HG03439 (cell line): ENCODE results near the gene CLCN6.

ENCODE experiments used
- ATAC-seq: cut with Tn5 transposase; IDR thresholded peaks from one replicate; pipeline ENCODE4 v1.9.1; 2021; ENCODE audit warnings: mild to moderate bottlenecking, moderate library complexity; ENCODE audit not compliant: unreplicated experiment

The CLCN6 gene

GRCh38 chr1:11874624-11875023 is 68.6 kb downstream of the CLCN6 start:
- no peak for ATAC-seq

- ATAC-seq, result no peak
Observed at GRCh38 chr1:11875094-11875493, 69.1 kb downstream of the CLCN6 start.

GRCh38 chr1:11877074-11877473 is 71.1 kb downstream of the CLCN6 start:
- ATAC-seq, result no peak

GRCh38 chr1:11878081-11878890 is 72.3 kb downstream of the CLCN6 start:
- no peak for ATAC-seq

GRCh38 chr1:11878891-11879190 is 72.8 kb downstream of the CLCN6 start:
- no peak for ATAC-seq

DNA sequence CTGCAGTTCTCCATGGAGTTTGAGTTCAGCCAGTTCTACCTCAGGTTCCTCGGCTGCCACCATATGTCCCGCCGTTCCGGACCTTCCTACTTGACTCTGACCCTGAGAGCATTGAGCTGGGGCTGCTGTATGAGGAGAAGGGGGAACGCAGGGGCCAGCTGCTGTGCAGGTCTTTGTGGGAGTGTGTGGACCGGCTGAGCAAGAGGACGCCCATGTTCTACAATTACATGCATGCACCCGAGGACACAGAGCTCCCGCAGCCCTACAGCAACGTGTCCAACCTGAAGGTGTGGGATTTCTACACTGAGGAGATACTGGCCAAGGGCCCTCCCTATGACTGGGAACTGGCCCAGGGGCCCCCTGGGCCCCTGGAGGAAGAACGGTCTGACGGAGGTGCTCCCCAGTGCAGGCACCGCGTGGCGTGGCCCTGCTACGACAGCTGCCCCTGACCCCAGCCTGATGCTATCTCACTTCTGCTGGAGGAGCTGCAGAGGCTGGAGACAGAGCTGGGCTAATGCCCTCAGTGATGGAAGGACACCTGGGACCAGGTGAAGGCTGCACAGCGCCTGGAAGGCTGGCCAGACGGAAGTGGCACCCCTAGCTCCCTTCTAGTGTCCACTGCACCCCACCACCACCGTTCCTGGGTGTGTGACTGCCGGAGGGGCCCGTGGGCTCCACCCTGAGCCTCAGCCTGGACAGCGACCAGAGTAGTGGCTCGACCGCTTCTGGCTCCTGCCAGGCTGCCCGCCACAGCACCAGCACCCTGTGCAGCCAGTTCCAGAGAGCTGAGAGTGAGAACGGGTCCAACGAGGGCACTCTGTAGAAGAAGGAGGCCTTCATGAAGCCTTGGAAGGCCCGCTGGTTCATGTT is 73.6 kb downstream of the CLCN6 start:
- ATAC-seq, result no peak

GRCh38 chr1:11880181-11880575 is 74.2 kb downstream of the CLCN6 start:
- no peak for ATAC-seq

DNA sequence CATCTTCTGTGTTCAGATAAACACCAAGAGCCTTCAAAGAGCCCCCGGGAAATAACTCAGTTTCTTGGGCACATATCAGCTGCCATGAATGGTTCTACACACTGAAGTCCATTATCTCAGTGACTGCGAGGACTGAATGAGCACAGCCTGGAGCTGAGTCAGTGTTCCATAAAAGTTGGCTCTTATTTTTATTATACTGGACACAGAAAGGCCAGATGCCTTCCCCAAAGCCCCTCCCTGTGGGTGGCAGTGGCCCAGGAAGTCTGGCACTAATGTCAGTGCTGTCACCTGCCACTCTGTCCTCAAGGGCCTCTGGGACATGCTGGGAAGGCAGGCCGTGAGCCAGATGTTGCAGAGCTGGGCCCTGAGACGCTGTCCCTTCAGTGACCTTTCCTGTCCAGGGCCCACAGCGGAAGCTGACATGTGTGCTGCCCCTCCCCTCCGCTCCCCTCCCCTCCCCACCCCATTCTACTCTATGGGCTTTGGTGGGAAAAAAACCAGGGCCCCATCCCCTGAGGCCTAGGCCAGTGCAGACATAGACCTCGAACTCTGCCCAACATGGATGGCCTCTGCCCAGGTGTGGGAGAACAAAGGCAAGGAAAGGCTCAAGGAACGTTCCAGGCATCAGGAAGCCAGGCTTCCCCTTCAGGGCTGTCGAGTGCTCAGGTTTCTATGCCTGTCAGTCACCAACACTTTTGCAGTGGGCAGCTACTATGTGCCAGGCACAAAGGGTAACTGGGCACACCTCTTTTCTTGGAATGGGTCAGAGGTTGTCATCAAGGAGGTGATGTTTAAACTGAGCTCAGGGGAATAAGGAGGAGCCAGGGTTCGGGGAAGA is 75.1 kb downstream of the CLCN6 start:
- no peak for ATAC-seq

DNA sequence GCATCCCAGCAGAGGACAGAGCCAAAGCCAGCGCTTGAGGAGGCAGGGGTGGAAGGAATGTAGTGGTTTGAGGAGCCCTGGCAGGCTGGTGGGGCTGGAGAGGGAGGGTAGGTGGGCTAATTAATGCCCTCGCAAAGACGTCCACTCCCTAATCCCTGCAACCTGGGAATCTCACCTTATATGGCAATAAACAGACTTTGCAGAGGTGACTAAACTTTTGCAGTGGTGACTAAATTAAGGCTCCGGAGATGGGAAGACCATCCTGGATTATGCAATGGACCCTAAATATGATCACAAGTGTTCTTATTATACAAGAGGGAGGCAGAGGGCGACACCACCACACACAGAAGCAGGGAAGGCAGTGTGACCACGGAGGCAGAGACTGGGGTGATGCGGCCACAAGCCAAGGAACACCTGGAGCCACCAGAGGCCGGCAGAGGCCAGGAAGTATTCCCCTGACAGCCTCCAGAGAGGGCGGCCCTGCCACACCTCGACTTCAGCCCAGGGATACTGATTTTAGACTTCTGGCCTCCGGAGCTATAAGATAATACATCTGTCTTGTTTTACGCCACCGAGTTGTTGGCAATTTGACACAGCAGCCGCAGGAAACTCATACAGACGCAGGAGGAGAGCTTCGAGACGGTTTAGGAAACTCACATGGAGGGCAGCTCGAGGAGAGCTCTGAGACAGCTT is 75.9 kb downstream of the CLCN6 start:
- ATAC-seq, result no peak

GRCh38 chr1:11882814-11883538 is 77.0 kb downstream of the CLCN6 start:
- ATAC-seq, result no peak

DNA sequence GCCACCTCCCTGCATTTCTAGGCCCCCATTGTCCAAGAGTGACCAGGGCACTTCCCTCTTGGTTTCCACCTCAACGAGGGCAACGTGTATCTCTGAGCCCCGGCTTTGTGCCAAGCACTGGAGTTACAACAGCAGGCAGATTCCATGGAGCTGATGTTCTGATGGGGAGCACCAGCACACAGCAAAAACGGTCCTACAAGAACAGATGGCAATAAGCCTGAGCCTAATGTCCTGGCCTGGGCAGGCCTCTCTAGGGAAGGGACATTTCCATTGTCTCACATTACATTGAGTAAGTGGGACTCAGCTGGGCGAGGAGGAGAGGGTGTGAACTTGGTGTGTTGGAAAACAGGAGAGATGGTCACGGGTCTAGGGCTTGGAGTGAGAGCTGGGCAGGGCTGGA is 79.9 kb downstream of the CLCN6 start:
- ATAC-seq, result no peak

DNA sequence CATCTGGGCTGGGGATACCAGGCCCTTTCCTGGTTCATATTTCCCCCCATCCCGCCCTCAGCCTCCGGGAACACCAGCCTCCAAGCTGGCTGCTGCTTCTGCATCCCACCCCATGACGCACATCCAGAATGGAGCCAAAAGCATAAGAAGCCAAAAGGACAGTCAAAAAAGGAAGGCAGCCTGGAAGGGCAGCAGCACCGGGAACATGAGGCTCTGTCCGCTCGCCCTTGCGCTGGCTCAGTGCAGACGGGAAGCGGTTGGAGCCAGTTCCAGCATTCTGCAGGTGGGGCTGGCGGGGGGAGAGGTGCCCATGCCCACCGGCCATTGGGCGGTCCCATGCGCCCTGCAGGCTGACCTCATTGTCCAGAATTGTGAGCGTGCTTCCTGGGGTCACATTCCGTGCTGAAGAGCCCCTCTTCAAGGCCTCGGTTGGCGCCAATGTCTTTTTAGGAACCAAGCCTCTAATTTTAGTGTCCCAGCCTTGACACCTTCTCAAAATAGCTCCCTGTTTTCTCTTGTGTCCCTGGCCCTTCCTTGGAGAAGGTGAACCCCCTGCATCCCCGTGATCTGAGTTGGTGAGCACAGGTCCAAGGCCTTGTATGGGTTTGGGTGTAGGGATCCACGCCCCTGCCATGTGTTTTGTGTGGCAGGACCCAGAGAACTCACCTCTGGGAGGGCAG is 81.1 kb downstream of the CLCN6 start:
- ATAC-seq, result no peak

GRCh38 chr1:11887666-11888007 is 81.6 kb downstream of the CLCN6 start:
- ATAC-seq, result no peak

DNA sequence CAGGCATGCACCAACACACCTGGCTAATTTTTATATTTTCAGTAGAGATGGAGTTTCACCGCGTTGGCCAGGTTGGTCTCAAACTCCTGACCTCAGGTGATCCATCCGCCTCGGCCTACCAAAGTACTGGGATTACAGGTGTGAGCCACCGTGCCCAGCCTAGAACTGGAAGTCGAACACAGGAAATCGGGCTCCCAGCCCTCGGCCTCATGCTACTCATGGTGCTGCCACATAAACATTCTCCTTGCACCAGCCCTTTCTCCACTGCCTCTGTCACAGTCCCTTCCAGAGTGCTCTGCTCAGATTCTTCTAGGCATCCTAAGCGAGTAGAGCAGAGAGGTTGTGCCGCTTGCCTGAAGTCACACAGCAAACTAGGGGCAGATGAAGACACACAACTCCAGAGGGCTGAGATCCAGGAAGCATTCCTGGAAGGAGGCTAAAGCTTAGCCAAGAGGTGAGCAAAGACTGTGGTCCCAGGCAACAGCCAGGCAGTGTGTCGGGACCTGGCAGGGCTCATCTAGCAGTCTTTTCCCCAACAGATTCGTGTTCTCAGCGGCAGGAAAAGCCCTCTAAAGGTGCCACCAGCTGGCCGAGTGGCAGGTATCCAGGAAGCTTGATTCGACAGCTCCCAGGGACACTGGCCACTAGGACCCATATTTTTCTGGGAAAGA is 82.3 kb downstream of the CLCN6 start:
- ATAC-seq, result no peak

DNA sequence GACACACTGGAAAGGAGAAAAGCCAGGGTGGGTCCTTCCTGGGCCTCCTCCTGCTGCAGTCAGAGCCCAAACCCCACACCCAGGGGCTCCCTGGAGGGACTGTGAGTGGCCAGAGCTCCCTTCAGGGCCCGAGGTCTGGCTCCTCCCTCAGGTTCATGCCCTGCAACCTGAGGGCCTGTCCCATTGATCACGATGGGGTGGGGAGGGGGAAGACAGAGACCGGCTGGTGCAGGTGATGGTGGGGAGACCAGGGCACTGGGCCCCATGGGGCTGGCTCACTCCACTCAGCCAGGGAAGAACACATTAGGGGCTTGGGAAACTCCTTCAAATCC is 82.9 kb downstream of the CLCN6 start:
- no peak for ATAC-seq

DNA sequence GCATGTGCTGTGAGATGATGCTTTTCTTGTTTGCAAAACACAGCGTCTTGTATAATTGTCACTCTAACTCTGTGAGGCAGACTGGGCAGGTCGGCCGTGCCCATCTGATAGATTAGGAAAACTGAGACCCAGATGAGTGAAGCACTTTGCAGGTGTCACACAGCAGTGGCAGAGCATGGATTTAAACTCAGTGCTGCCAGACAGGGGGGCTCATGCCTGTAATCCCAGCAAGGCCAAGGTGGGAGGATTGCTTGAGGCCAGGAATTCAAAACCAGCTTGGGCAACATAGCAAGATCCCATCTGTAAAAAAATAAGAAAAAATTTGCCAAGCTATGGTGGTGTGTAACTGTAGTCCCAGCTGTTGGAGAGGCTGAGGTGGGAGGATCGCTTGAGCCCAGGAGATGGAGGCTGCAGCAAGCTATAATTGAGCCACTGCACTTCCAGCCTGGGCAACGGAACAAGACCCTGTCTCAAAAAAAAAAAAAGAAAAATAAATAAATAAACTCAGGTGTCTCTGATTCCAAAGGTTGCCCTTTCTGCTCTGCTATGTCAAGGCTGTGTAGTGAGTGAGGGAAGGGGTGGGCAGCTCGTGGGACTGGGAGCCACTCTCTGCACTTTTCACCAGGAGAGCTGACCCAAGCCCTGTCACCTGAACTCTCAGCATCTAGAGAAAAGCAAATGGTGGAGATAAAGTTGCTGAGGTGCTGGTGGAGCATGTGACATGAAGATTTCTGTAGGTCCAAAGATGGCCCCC is 85.6 kb downstream of the CLCN6 start:
- ATAC-seq, result no peak
